ENCODE measurements around the gene MTX1. TPM values are rescaled to one million over a fixed set of nuclear protein-coding genes. Genes with fewer than 3 reads are reported as not detected.

MTX1 gene
- total RNA-seq, 1 donor from 2014 or later: 26.1 TPM

DNA sequence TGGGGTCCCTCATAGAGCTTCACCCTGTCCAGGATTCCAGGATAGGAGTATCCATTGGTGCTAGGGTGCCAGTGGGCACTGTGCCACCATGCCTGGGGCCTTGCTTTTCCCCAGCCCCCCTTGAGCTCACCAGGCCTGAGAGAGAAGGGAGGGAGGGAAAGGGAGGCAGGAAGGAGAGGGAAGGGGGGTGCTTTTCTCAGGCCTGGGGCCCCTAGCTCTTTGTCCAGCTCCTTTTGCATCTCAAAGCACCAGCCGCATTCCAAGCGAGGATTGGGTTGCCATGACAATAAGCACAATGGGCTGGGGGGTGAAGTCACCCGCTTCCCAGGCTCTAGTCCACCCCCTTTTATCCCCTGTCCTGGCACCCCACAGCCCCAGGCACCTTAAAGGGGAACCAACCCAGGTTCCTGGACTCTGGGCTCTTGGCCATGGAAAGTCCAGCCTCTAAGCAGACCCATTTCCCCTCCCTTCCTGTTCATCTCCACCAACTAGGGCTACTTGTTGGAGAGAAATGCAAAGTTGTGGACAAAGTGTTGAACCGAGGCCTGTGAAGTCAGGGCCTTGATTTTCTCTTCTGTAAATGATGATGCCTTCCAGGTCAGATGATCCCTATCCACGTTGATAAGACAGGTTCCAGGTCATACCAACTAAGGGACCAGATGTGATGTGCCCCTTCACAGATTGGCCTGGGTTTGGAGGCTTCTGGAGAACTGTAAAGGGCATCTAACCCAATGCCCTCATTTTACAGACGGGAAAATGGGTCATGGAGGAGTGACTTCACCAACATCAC, 12.2 kb upstream of the MTX1 start:
- H3K4me3 Mint-ChIP-seq (ENCODE audit: unreplicated experiment): peak overlapping the region; percentile 69
- H3K4me1 Mint-ChIP-seq (ENCODE audit: low read depth, unreplicated experiment): peaks cover 9% of the 10 kb centered on the region
- H3K27me3 Mint-ChIP-seq (ENCODE audit: unreplicated experiment): peaks cover 16% of the 10 kb centered on the region
- no peak for DNase-seq
- H3K9me3 Mint-ChIP-seq (ENCODE audit: unreplicated experiment): peaks cover 23% of the 10 kb centered on the region
- TF ChIP-seq, protein P1, sequence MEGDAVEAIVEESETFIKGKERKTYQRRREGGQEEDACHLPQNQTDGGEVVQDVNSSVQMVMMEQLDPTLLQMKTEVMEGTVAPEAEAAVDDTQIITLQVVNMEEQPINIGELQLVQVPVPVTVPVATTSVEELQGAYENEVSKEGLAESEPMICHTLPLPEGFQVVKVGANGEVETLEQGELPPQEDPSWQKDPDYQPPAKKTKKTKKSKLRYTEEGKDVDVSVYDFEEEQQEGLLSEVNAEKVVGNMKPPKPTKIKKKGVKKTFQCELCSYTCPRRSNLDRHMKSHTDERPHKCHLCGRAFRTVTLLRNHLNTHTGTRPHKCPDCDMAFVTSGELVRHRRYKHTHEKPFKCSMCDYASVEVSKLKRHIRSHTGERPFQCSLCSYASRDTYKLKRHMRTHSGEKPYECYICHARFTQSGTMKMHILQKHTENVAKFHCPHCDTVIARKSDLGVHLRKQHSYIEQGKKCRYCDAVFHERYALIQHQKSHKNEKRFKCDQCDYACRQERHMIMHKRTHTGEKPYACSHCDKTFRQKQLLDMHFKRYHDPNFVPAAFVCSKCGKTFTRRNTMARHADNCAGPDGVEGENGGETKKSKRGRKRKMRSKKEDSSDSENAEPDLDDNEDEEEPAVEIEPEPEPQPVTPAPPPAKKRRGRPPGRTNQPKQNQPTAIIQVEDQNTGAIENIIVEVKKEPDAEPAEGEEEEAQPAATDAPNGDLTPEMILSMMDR (IDR thresholded peaks at IDR 0.05; ENCODE audit: partially characterized antibody, unreplicated experiment): no peak
- no peak overlapping the region for H3K27ac Mint-ChIP-seq (ENCODE audit: unreplicated experiment)
- no peaks in the 10 kb centered on the region for H3K36me3 Mint-ChIP-seq (ENCODE audit: unreplicated experiment)

DNA sequence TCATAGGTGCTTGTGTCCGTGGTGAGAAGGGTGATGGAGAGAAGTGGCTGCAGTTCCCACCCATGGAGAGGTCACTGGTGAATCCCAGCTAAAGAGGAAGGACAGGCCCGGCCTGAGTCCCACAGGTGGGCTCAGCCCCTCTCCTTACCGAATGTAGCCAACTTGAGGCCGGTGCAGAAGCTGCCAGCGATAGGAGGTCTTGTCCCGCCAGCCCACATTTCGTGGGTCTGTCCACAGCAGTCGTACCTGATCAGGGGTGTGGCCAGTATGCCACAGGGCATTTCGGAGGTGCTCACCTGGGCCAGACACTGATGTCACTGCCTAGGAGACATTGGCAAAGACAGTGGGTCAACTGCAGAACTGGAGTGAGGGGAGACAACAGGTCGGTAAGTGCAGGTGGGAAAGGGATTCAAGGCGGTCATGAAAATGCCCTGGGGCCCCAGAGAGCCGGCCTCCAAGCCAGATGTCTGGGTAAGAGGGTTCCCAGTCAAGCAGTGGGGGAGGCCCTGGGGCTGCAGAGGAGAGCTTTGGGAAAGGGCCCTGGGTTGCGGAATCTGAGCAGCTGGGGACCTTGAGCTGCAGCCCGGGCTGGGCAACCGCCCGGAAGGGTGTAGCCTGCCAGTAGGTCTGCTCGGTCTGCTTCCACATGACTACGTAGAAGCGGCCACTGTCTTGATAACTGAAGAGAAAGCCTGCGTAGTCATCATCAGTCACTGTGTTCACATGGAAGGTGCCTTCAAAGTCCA, 11.4 kb upstream of the MTX1 start:
- Mint-ChIP-seq H3K4me1 (ENCODE audit: low read depth, unreplicated experiment) (peaks cover 9% of the 10 kb centered on the region), H3K9me3 (ENCODE audit: unreplicated experiment) (peaks cover 20% of the 10 kb centered on the region), H3K36me3 (ENCODE audit: unreplicated experiment) (no peaks in the 10 kb centered on the region), H3K27me3 (ENCODE audit: unreplicated experiment) (peaks cover 18% of the 10 kb centered on the region), H3K4me3 (ENCODE audit: unreplicated experiment) (peak overlapping the region; percentile 69), H3K27ac (ENCODE audit: unreplicated experiment) (no peak overlapping the region)
- TF ChIP-seq, protein P1 (IDR thresholded peaks at IDR 0.05; ENCODE audit: partially characterized antibody, unreplicated experiment): no peak
- DNase-seq: no peak

DNA sequence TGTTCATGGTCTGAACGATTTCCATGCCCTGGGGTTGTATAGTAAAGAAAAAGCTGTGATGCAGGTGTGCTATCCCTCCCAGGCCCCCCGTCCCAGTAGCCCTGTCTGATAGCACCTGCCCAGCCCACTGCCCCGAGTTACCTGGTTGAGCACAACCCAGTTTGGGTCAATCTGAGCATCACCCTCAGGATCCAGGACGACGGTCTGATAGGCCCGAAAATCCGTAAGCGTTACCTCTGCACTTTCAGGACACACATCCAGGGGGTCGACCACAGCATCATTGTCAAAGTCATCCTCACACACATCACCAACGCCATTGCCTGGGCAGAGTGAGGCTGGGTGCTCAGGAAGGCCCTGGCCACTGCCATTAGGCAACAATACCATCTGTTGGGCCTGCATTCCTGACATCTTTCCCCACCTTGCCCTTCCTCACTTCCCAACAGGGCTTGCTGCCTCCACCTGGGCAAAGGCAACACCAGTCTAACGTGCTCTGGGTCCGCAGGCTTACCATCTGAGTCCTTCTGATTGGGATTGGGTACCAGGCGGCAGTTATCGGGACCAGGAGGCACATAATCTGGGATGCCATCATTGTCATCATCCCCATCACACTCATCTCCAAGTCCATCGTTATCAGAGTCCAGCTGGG, 10.5 kb upstream of the MTX1 start:
- peaks cover 7% of the 10 kb centered on the region for H3K4me1 Mint-ChIP-seq (ENCODE audit: low read depth, unreplicated experiment)
- H3K4me3 Mint-ChIP-seq (ENCODE audit: unreplicated experiment): no peak overlapping the region
- TF ChIP-seq, protein P1 (IDR thresholded peaks at IDR 0.05; ENCODE audit: partially characterized antibody, unreplicated experiment): no peak
- no peak overlapping the region for H3K27ac Mint-ChIP-seq (ENCODE audit: unreplicated experiment)
- H3K36me3 Mint-ChIP-seq (ENCODE audit: unreplicated experiment): no peaks in the 10 kb centered on the region
- peaks cover 19% of the 10 kb centered on the region for H3K9me3 Mint-ChIP-seq (ENCODE audit: unreplicated experiment)
- H3K27me3 Mint-ChIP-seq (ENCODE audit: unreplicated experiment): peaks cover 20% of the 10 kb centered on the region
- no peak for DNase-seq

DNA sequence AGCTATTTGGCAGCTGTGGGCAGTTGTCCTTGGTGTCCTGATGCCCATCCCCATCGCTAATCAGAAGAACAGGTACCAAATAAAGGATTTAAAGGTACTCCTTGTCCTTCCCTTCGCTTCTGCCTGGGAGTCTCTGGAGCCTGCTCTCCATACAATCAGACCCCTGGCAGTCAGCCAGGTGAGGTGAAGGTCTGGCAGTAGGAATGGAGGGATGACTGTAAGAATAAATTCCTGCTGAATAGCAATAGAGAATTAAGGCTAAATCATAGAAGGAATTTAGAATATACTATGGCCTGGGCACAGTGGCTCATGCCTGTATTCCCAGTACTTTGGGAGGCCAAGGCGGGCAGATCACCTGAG, 10.0 kb upstream of the MTX1 start:
- peaks cover 18% of the 10 kb centered on the region for H3K9me3 Mint-ChIP-seq (ENCODE audit: unreplicated experiment)
- TF ChIP-seq, protein P1 (IDR thresholded peaks at IDR 0.05; ENCODE audit: partially characterized antibody, unreplicated experiment): no peak
- DNase-seq: no peak
- no peak overlapping the region for H3K27ac Mint-ChIP-seq (ENCODE audit: unreplicated experiment)
- H3K4me3 Mint-ChIP-seq (ENCODE audit: unreplicated experiment): no peak overlapping the region
- no peaks in the 10 kb centered on the region for H3K36me3 Mint-ChIP-seq (ENCODE audit: unreplicated experiment)
- peaks cover 7% of the 10 kb centered on the region for H3K4me1 Mint-ChIP-seq (ENCODE audit: low read depth, unreplicated experiment)
- H3K27me3 Mint-ChIP-seq (ENCODE audit: unreplicated experiment): peaks cover 18% of the 10 kb centered on the region
